GM18519 (cell line): ENCODE measurements around the gene RUNX1.

Source experiments
- ATAC-seq: cut with Tn5 transposase; IDR thresholded peaks from one replicate; pipeline ENCODE4 v1.9.1; 2021; ENCODE audit warnings: mild to moderate bottlenecking, moderate library complexity; ENCODE audit not compliant: unreplicated experiment, low FRiP score

The RUNX1 gene

DNA sequence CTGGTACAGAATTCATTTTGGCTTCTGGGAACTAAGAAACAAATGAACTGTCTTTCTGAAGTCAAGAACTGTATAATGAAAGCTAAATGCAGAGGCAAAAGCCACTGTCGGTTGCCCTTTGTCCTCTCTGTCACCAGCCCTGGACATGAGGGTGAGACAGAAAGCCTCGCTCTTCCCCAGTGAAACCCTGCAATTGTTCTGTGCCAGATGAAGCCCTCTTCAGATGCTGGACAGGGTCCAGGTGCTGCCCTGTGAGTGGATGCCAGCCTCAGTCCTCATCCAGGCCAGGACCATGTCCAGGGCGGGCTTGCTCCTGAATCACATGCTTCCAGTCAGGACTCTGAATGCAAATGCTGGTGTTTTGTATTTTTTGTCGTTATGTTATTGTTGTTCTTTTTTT is 138.7 kb downstream of the RUNX1 start:
- no peak for ATAC-seq

DNA sequence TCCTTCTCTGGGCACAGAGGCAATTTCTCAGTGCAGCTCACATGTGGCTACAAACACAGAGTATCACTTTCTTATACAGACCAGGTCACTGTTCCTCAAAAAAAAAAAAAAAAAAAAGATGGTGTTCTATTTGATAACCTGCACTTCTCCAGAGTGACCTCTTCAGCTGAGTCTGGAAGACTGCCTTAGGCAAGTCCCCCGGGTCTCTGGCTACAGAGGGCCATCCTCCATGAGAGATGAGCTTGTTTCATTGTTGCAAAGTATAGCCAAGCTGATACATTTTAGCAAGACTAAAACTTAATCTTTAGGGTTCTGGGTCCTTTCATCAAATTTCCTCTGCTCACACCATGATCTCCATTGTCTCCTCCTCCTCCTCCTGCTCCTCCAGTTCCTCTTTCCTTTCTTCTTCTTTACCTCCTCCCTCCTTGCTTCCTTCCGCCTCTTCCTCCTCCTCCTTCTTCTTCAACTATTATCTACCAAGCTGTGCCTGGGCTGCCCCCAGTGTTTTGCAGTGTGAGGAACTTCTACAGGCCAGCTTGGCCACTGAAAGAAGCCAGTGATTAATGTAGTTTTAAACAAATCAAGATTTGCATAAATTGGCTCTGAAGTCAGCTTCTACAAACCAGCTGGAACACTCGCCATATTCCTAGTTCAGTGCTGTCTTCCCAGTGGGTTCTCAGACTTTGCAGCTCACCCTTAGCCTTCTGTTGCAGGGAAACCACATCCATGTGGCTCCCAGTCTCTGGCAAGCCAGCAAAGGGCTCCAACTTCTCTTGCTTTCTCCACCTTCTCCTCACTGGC is 139.4 kb downstream of the RUNX1 start:
- no peak for ATAC-seq

GRCh38 chr21:34908419-34909055 is 140.6 kb downstream of the RUNX1 start:
- ATAC-seq, result no peak

DNA sequence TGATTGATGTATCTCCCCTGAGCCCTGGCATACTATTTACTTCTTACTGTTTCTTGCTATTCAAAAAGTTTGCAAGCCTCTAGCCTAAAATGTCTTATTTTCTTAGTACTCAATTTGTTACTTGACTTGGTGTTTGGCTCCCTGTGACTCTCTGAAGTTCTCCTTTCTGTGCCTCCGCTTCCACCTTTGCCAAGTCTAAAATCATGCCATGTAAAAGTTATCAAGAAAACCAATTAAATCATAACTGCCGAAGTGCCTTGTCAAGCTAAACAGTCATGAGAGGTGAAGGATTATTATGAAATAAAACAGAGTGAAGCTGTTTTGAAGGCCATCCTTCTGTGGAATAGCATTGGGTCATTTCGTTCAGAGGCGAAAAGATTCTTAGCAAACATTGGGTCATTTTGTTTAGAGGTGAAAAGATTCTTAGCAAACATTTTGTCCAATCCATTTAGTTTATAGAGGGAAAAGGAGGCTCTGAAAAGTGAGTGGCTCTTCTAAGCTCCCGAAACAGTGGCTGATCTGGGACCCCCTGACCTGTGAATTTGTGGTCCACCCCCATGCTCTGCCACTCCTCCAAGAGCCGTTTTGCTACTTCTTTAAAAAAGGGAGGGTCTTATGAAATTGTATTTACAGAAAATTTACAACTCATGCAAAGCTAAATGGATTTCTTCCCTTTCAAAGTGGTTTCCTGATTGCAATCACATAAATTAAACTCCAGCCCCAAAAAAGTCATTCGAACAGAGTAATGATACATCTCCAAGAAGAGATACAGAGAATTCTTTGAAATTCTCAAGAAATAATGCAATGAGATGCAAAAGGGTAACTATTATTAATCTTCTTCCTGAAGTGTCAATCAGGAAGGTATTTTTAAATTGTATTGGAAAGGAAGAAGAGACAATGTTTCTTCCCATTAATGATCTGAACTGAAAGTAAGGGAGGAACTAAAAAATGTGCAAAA is 141.4 kb downstream of the RUNX1 start:
- no peak for ATAC-seq

GRCh38 chr21:34906401-34906800 is 142.7 kb downstream of the RUNX1 start:
- no peak for ATAC-seq

DNA sequence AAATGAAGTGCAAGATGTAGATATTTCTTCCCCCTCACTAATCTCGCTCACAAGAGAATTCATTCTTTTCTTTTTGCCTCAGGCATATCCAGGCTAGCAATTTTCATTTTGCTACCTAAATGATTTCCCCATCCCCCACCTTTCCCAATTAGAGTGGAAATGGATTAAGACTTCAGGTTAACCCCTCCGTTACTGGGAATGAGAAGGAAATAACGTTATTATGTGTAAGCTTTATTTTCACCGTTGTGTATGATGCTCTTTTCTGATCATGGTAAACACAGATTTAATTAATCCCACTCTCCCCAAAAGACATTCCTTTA is 143.9 kb downstream of the RUNX1 start:
- no peak for ATAC-seq

GRCh38 chr21:34904526-34905217 is 144.4 kb downstream of the RUNX1 start:
- ATAC-seq, result no peak

DNA sequence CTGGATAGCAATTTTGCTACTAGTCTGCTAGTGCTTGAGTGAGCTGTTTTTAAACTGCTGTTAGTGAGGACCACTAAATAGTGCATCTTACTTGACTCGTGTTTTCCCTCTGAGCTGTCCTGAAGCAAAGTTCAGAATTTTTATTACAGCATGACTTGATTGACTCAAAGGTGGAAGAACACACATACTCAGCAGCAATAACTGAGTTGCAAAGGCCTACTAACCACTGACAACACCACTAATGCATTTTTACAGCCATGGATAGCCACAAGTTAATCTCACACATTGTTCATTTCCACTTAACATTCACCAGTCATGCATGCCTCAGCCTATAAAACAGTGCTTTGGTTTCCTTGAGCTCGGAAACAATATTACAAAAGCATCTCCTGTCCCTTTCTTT is 148.7 kb downstream of the RUNX1 start:
- no peak for ATAC-seq

DNA sequence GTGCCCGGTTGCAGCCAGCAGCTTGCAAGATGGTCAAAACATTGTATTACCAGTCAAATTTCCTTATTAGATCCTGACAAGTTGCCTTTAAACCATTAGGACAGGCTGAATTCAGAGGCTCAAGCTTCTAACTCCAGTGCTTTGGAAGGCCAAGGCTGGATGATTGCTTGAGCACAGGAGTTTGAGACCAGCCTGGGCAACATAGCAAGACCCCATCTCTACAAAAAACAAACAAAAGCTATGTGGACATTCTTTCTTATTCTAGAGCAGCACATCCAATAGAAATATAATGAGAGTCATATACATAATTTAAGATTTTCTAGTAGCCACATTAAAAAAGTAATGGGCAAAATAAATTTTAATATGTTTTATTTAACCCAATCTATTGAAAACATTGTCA is 149.3 kb downstream of the RUNX1 start:
- ATAC-seq, result no peak

DNA sequence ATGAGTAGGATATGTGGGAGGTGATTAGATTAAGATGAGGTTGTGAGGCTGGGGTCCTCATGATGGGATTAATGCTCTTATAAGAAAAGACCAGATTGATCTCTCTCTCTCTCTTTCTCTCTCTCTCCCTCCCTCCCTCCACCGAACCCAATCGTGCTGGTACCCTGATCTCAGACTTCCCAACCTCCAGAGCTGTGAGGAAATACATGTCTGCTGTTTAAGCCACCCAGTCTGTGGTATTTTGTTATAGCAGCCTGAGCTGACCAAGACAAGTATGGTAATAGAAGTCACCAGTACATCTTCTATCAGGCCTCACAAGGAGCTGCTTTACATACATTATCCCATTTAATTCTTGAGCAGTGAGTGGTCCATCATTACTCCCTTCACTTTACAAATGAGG is 149.8 kb downstream of the RUNX1 start:
- no peak for ATAC-seq

- ATAC-seq, result no peak
Measured at GRCh38 chr21:34897828-34898227, 151.3 kb downstream of the RUNX1 start.

- no peak for ATAC-seq
Measured at GRCh38 chr21:34894401-34894800, 154.7 kb downstream of the RUNX1 start.

DNA sequence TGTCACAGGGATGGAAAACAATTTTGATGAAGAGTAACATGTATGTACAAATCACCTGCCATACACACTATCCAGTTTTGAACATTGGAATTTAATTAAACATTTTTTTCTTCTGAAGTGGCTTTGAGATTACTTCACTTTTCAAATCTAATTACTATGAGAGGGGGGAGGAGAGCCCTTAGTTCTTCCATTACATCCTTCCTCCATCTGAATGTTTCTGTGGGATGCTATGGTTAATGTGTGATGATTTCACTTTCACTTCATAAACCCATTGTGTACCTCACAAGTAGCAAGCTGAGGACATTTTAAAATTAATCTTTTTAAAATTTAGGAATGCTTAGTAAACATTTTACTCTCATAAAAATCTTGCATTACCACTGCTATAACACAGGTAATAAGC is 156.9 kb downstream of the RUNX1 start:
- ATAC-seq, result no peak

GRCh38 chr21:34891613-34891943 is 157.5 kb downstream of the RUNX1 start:
- ATAC-seq, result no peak

DNA sequence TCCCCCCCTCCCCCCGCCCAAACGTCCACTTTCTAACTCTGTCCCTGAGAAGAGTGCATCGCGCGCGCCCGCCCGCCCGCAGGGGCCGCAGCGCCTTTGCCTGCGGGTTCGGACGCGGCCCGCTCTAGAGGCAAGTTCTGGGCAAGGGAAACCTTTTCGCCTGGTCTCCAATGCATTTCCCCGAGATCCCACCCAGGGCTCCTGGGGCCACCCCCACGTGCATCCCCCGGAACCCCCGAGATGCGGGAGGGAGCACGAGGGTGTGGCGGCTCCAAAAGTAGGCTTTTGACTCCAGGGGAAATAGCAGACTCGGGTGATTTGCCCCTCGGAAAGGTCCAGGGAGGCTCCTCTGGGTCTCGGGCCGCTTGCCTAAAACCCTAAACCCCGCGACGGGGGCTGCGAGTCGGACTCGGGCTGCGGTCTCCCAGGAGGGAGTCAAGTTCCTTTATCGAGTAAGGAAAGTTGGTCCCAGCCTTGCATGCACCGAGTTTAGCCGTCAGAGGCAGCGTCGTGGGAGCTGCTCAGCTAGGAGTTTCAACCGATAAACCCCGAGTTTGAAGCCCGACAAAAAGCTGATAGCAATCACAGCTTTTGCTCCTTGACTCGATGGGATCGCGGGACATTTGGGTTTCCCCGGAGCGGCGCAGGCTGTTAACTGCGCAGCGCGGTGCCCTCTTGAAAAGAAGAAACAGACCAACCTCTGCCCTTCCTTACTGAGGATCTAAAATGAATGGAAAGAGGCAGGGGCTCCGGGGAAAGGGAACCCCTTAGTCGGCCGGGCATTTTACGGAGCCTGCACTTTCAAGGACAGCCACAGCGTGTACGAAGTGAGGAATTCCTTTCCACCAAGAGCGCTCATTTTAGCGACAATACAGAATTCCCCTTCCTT is 158.1 kb downstream of the RUNX1 start:
- no peak for ATAC-seq

DNA sequence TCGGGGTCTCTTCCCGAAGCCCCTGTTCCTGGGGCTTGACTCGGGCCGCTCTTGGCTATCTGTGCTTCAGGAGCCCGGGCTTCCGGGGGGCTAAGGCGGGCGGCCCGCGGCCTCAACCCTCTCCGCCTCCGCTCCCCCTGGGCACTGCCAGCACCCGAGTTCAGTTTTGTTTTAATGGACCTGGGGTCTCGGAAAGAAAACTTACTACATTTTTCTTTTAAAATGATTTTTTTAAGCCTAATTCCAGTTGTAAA is 158.7 kb downstream of the RUNX1 start:
- ATAC-seq, result no peak

DNA sequence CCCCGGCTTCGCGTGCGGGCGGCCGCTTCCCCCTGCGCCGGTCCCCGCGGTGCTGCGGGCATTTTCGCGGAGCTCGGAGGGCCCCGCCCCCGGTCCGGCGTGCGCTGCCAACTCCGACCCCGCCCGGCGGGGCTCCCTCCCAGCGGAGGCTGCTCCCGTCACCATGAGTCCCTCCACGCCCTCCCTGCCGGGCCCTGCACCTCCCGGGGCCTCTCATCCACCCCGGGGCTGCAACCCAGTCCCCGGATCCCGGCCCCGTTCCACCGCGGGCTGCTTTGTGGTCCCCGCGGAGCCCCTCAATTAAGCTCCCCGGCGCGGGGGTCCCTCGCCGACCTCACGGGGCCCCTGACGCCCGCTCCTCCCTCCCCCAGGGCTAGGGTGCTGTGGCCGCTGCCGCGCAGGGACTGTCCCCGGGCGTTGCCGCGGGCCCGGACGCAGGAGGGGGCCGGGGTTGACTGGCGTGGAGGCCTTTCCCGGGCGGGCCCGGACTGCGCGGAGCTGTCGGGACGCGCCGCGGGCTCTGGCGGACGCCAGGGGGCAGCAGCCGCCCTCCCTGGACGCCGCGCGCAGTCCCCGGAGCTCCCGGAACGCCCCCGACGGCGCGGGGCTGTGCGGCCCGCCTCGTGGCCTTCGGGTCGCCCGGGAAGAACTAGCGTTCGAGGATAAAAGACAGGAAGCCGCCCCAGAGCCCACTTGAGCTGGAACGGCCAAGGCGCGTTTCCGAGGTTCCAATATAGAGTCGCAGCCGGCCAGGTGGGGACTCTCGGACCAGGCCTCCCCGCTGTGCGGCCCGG is 159.2 kb downstream of the RUNX1 start:
- no peak for ATAC-seq

DNA sequence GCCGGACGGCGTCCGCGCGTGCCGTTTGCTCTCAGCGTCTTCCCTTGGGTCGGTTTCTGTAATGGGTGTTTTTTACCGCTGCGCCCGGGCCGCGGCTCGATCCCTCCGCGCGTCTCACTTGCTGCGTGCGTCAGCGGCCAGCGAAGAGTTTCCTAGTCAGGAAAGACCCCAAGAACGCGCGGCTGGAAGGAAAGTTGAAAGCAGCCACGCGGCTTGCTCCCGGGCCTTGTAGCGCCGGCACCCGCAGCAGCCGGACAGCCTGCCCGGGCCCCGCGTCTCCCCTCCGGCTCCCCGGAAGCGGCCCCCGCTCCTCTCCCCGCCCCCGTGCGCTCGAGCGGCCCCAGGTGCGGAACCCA is 159.8 kb downstream of the RUNX1 start:
- ATAC-seq, result no peak

- ATAC-seq, result peak; percentile 46
Measured at GRCh38 chr21:34888569-34889319, 160.4 kb downstream of the RUNX1 start.
